ENCODE data around the gene GNAI1. TPM values are rescaled to one million over a fixed set of nuclear protein-coding genes. Genes with fewer than 3 reads are reported as not detected.

GNAI1 gene
- 10 to 100 TPM in 1 of 2 donors, 1 to 10 TPM in 1; 9.2 to 11.5 TPM for total RNA-seq

DNA sequence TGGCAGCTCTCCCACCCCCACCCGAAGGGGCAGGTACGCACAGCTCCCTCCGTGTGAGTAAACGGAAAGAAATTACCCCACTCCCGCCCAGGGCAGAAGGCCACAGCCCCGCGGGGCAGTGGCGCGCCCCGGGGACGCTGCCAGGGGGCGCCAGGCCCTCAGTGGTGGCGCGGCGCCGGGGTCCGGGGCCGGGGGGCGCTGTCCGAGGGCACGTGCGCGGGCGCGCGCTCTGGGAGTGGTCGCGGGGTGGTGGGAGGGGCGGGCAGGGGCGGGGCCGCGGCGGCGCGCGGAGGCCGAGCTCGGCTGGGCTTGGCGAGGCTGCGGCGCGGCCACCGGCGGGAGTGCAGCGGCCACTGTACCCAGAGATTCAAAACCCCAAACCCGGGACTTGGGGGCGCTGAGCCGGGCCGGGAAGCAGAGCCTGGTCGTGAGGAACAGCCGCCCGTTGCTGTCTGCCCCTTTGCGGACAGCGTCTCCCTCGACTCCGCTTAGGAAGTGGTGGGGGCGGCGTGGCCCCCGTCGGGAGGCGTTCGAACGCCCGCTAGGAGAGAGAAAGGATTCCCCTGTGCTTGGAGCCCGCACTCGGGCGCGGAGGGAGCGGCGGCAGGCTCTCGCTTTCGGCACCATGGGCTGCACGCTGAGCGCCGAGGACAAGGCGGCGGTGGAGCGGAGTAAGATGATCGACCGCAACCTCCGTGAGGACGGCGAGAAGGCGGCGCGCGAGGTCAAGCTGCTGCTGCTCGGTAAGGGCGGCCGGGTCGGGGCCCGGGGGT, at the start of gene GNAI1:
TSS of gene GNAI1 (plus strand) at position 296 of the 773 bp plus-strand sequence. CDS start at position 626, 330 bp downstream.
- H3K36me3 ChIP-seq, result no peaks in the 10 kb centered on the region
- peak within 1 kb of the TSS; percentile 92 to 98 for H3K4me3 ChIP-seq
- H3K27ac ChIP-seq, result peak within 1 kb of the TSS; percentile 82 to 92
- DNase-seq (ENCODE audit: low spot score), result peak; percentile 64
- no peaks in the 10 kb centered on the region for H3K9me3 ChIP-seq
- no peaks in the 10 kb centered on the region for H3K27me3 ChIP-seq
- TF ChIP-seq, protein P1, sequence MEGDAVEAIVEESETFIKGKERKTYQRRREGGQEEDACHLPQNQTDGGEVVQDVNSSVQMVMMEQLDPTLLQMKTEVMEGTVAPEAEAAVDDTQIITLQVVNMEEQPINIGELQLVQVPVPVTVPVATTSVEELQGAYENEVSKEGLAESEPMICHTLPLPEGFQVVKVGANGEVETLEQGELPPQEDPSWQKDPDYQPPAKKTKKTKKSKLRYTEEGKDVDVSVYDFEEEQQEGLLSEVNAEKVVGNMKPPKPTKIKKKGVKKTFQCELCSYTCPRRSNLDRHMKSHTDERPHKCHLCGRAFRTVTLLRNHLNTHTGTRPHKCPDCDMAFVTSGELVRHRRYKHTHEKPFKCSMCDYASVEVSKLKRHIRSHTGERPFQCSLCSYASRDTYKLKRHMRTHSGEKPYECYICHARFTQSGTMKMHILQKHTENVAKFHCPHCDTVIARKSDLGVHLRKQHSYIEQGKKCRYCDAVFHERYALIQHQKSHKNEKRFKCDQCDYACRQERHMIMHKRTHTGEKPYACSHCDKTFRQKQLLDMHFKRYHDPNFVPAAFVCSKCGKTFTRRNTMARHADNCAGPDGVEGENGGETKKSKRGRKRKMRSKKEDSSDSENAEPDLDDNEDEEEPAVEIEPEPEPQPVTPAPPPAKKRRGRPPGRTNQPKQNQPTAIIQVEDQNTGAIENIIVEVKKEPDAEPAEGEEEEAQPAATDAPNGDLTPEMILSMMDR (IDR thresholded peaks at IDR 0.05), result peak; percentile 26 to 60
- peaks cover 0 to 16% of the 10 kb centered on the region in 2 donors for H3K4me1 ChIP-seq

DNA sequence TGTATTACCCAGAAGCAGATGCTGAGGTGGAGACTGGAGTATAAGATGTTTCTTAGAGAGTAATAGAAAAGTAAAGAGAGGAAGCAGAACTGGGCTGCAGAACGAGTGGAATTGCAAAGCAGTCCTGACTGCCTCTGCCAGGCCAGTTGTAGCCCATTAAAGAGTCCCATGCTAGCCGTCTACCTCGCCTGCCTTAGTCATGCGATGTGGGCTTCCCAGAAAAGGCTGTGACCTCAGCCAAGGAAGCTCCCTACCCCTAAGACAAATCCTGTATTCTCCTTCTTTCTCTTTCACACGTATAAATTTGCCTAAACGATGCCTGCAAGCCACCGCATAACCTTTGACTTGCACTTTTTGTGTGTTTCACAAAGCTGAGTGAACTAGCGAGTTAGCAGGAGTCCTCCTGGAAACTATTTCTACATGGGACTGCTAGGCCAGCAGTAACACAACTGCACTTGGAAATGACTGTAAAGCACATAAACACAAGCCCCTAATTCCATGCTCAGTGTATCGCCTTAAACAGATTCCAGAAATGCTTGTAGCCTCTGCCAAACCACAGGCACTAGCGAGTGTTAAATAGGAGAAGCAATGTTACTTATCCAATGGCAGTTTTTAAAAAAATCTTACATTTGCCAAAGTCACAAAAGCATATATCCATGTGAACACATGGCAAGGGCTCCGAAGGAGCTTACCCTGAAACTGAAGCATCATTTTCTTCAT, 47.4 kb upstream of the GNAI1 start:
- no peak overlapping the region for H3K4me3 ChIP-seq
- H3K27me3 ChIP-seq, result no peaks in the 10 kb centered on the region
- no peak overlapping the region for H3K27ac ChIP-seq

DNA sequence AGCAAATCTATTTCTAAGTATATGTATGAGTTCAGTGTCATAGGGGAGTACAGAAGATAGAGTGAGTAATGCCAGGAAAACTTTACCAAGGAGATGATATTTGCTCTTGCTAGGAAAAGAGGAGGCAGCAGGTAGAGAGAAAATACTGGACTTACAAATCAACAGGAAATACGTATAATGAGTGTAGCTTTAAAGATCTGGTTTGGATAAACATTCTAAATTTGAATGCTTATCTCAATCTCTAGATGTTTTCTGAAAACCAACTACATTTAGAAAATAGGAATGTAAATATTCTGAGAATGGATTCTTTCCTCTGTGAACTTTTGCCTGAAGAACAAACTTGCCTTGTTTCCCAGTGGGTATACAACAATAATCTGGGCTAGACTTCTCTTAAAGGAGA, 46.9 kb upstream of the GNAI1 start:
- Histone ChIP-seq H3K9me3 (no peaks in the 10 kb centered on the region), H3K4me3 (no peak overlapping the region), H3K27me3 (no peaks in the 10 kb centered on the region), H3K36me3 (no peaks in the 10 kb centered on the region), H3K27ac (no peak overlapping the region), H3K4me1 (no peaks in the 10 kb centered on the region)
- TF ChIP-seq, protein P1 (IDR thresholded peaks at IDR 0.05), result no peak
- DNase-seq (ENCODE audit: low spot score), result no peak

More for the DNA sequence above, 47.4 kb upstream of the GNAI1 start:
- no peak for DNase-seq (ENCODE audit: low spot score)
- Histone ChIP-seq H3K4me1 (no peaks in the 10 kb centered on the region), H3K36me3 (no peaks in the 10 kb centered on the region), H3K9me3 (no peaks in the 10 kb centered on the region)
- TF ChIP-seq, protein P1 (IDR thresholded peaks at IDR 0.05), result no peak

DNA sequence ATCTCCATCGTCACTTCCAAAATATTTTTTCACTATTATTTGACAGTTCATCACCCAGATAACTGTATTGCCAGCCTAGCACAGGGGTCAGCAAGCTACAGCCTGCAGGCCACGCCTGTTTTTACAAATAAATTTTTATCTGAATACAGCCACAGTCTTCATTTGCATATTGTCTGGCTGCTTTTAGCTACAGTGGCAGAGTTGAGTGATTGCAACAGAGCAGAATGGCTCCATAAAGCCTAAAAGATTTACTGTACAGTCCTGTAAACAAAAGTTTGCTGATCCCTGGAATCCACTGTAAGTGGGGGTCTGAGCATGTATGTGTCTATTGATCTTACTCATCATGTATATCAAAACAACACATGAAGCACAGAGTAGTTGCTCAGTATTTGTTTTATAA, 45.9 kb upstream of the GNAI1 start:
- TF ChIP-seq, protein P1 (IDR thresholded peaks at IDR 0.05), result no peak
- no peak for DNase-seq (ENCODE audit: low spot score)
- Histone ChIP-seq H3K27ac (no peak overlapping the region), H3K4me3 (no peak overlapping the region), H3K4me1 (no peaks in the 10 kb centered on the region), H3K27me3 (no peaks in the 10 kb centered on the region), H3K36me3 (no peaks in the 10 kb centered on the region), H3K9me3 (no peaks in the 10 kb centered on the region)

DNA sequence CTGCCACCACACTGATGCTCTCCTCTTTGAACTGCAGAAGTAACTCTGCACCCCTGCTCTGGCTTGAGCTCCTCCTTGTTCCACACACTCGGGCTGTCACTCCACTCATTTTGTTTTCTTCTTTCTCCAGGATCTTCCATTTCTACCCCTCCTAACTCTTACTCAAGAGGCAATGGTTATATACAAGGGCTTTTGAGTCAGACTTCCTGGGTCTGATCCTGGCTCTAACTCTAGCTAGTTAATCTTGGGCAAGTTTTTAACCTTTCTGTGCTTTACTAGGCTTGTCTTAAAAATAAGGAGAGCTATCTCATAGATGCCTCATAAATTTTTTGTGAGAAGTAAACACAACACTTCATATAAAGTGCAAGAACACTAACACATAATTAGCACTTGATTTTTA, 45.3 kb upstream of the GNAI1 start:
- Histone ChIP-seq H3K4me1 (no peaks in the 10 kb centered on the region), H3K27me3 (no peaks in the 10 kb centered on the region), H3K36me3 (no peaks in the 10 kb centered on the region), H3K4me3 (no peak overlapping the region), H3K9me3 (no peaks in the 10 kb centered on the region), H3K27ac (no peak overlapping the region)
- DNase-seq (ENCODE audit: low spot score), result no peak
- TF ChIP-seq, protein P1 (IDR thresholded peaks at IDR 0.05), result no peak

Data from right atrium auricular region (tissue), 2 donors.